Left ventricle myocardium inferior (tissue), 1 donor: ENCODE results near the gene UBE2U. TPM values are rescaled to one million over a fixed set of nuclear protein-coding genes. Genes with fewer than 3 reads are reported as not detected.
"Not testable (repeated sequence)": the region's sequence is repeated elsewhere in the genome, so short reads cannot be mapped to it uniquely, and the experiment has no call there.

Source experiments
- DNase-seq: peaks from one replicate; pipeline ENCODE4 v3.0.0-alpha.2; 2020
- H3K27ac ChIP-seq: fragments of 200-600 bp; replicated peaks from 2 replicates; pipeline ENCODE4 v1.8.0; 2021
- H3K27me3 ChIP-seq: fragments of 200-600 bp; 2 replicates; pipeline ENCODE4 v1.8.0; 2021; ENCODE audit warnings: low read depth
- H3K36me3 ChIP-seq: fragments of 200-600 bp; 2 replicates; pipeline ENCODE4 v1.8.0; 2021
- H3K4me1 ChIP-seq: fragments of 200-600 bp; 2 replicates; pipeline ENCODE4 v1.8.0; 2021
- H3K4me3 ChIP-seq: fragments of 200-600 bp; 2 replicates; pipeline ENCODE4 v1.8.0; 2021; ENCODE audit warnings: mild to moderate bottlenecking, moderate library complexity
- H3K9me3 ChIP-seq: fragments of 200-600 bp; replicated peaks from 2 replicates; pipeline ENCODE4 v1.8.0; 2021
- CTCF ChIP-seq: fragments of 200-600 bp; IDR thresholded peaks from 2 replicates; pipeline ENCODE4 v1.8.0; 2021; ENCODE audit warnings: antibody characterized with exemption, mild to moderate bottlenecking, borderline replicate concordance
- intact Hi-C: fragments of 100-400 bp; cut with micrococcal nuclease; formaldehyde crosslinking; loops from one replicate; pipeline ENCODE4 v1.11.0; 2022
- total RNA-seq: library from RNA; stranded (reverse); fragmentation: NEBNext Ultra II Directional; extraction: Animal tissue kit (Norgen Biotek cat#: 25700); gene quantifications from one replicate; pipeline ENCODE4 v1.2.1, GENCODE V29; 2021
- donor health status: DM: no; HTN: yes; CAD: no; lungs with severe emphysema.

UBE2U gene
- total RNA-seq, 1 donor from 2014 or later = 0.85 TPM

- intact Hi-C loops = no loop called here
- TF ChIP-seq CTCF = no peak
- H3K27me3 ChIP-seq = peaks cover 18% of the 10 kb centered on the region
These were observed 28.2 kb downstream of the UBE2U start for GRCh38 chr1:64231654-64232053.

DNA sequence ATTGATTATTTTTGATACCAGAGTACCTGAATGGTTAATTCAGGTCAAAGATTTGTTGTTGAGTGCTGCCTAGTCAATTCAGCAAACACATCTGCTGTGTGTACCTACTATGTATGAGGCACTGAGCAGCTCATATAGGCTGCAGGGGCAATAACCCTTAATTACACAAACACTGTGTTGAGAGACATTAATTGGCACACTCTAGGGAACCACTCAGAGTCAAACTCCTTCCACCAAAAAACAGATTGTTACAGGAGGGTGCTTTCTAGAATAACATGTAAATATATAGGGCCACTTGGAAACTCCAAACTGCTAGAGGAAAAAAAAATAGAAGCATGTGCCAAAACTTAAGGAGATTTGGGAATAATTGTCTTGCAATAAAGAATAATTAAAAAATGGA is 31.3 kb downstream of the UBE2U start:
- TF ChIP-seq CTCF = no peak
- H3K27ac ChIP-seq = no peak overlapping the region
- no peaks in the 10 kb centered on the region for H3K9me3 ChIP-seq
- intact Hi-C loops = no loop called here
- no peaks in the 10 kb centered on the region for H3K36me3 ChIP-seq
- no peaks in the 10 kb centered on the region for H3K4me1 ChIP-seq
- H3K27me3 ChIP-seq = peaks cover 18% of the 10 kb centered on the region
- DNase-seq = no peak
- H3K4me3 ChIP-seq = no peak overlapping the region

More at GRCh38 chr1:64231654-64232053, 28.2 kb downstream of the UBE2U start:
- no peaks in the 10 kb centered on the region for H3K4me1 ChIP-seq
- no peaks in the 10 kb centered on the region for H3K36me3 ChIP-seq
- no peak overlapping the region for H3K27ac ChIP-seq
- H3K9me3 ChIP-seq = no peaks in the 10 kb centered on the region
- DNase-seq = no peak
- H3K4me3 ChIP-seq = no peak overlapping the region

- no peaks in the 10 kb centered on the region for H3K4me1 ChIP-seq
- no peaks in the 10 kb centered on the region for H3K36me3 ChIP-seq
- DNase-seq = no peak
- intact Hi-C loops = no loop called here
- no peak overlapping the region for H3K27ac ChIP-seq
- H3K9me3 ChIP-seq = no peaks in the 10 kb centered on the region
- no peak for TF ChIP-seq CTCF
- peaks cover 18% of the 10 kb centered on the region for H3K27me3 ChIP-seq
- H3K4me3 ChIP-seq = no peak overlapping the region
These were observed 31.8 kb downstream of the UBE2U start for GRCh38 chr1:64235181-64235580.

DNA sequence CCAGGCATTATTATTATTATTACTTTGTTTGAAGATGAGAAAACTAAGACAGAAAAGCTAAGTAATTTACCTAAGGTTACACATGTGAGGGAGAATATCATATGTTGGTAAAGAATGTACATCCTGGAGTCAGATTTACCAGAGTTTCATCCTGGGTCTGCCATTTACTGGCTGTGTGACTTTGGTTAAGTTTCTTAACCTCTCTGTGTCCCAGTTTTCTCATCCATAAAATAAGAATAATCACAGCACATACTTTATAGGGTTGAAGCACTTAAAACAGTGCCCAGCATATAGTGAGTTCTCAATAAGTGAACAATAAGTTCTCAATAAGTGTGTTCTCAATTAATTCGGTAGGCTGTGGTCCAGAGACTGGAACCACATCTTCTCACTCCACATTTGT is 32.5 kb downstream of the UBE2U start:
- Histone ChIP-seq H3K27ac (no peak overlapping the region), H3K27me3 (peaks cover 18% of the 10 kb centered on the region), H3K4me1 (no peaks in the 10 kb centered on the region), H3K4me3 (no peak overlapping the region), H3K9me3 (no peaks in the 10 kb centered on the region), H3K36me3 (no peaks in the 10 kb centered on the region)
- TF ChIP-seq CTCF = no peak
- intact Hi-C loops = no loop called here
- no peak for DNase-seq

DNA sequence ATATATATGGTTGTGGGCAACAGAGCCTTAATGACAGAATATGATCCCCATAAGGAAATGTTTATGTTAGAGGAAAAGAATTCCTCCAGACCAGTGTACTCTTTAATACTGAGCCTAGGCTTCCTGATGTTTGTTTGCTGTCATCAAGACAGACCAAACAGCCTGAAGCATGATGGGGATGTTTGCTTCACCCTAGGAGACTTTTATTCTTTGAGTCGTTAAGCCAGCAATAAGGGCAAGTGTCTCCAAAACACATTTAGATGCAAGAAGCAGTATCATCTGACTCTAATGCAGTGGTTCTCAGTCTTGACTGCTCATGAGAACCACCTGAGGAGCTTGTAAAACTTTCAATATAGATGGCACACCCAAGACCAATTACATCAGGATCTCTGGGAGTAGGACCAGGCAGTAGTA is 33.1 kb downstream of the UBE2U start:
- intact Hi-C loops = no loop called here
- DNase-seq = no peak
- H3K4me1 ChIP-seq = no peaks in the 10 kb centered on the region
- no peak overlapping the region for H3K27ac ChIP-seq
- TF ChIP-seq CTCF = no peak
- no peak overlapping the region for H3K4me3 ChIP-seq
- no peaks in the 10 kb centered on the region for H3K9me3 ChIP-seq
- no peaks in the 10 kb centered on the region for H3K36me3 ChIP-seq
- peaks cover 18% of the 10 kb centered on the region for H3K27me3 ChIP-seq

DNA sequence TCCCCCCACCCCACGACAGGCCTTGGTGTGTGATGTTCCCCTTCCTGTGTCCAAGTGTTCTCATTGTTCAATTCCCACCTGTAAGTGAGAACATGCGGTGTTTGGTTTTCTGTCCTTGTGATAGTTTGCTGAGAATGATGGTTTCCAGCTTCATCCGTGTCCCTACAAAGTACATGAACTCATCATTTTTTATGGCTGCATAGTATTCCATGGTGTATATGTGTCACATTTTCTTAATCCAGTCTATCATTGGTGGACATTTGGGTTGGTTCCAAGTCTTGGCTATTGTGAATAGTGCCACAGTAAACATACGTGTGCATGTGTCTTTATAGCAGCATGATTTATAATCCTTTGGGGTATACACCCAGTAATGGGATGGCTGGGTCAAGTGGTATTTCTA is 36.1 kb downstream of the UBE2U start:
- peaks cover 11% of the 10 kb centered on the region for H3K4me1 ChIP-seq
- H3K9me3 ChIP-seq, intact Hi-C loops, DNase-seq, H3K27ac ChIP-seq, H3K27me3 ChIP-seq, H3K36me3 ChIP-seq, H3K4me3 ChIP-seq: not testable (repeated sequence)
